Ascending aorta (tissue), 2 donors: ENCODE data around the gene MEIS2. TPM values are rescaled to one million over a fixed set of nuclear protein-coding genes. Genes with fewer than 3 reads are reported as not detected.

Experiments
- DNase-seq, 2 donors: peaks; one replicate each; pipeline ENCODE4 v3.0.0-alpha.2; 2019; ENCODE audit warnings: low spot score in 2 of 2
- H3K27ac ChIP-seq, 2 donors: fragments of 200-600 bp; sonication (generic); one replicate each; pipeline ENCODE4 v1.5.1; 2016 to 2017; ENCODE audit warnings: mild to moderate bottlenecking in 1 of 2
- H3K27me3 ChIP-seq: fragments of 200-600 bp; sonication (generic); one replicate; pipeline ENCODE4 v1.5.1; 2017
- H3K36me3 ChIP-seq, 2 donors: fragments of 200-600 bp; sonication (generic); one replicate each; pipeline ENCODE4 v1.5.1; 2016
- H3K4me1 ChIP-seq, 2 donors: fragments of 200-600 bp; sonication (generic); one replicate each; pipeline ENCODE4 v1.5.1; 2016 to 2017; ENCODE audit warnings: mild to moderate bottlenecking in 1 of 2
- H3K4me3 ChIP-seq, 2 donors: fragments of 200-600 bp; sonication (generic); one replicate each; pipeline ENCODE4 v1.5.1; 2016 to 2017; ENCODE audit warnings: mild to moderate bottlenecking in 1 of 2
- H3K9me3 ChIP-seq, 2 donors: fragments of 200-600 bp; sonication (generic); one replicate each; pipeline ENCODE4 v1.5.1; 2016
- intact Hi-C: fragments of 100-400 bp; cut with DNase I; formaldehyde crosslinking; loops from one replicate; pipeline ENCODE4 v1.15.1; 2023
- total RNA-seq: library from RNA; depleted of rRNA; stranded (reverse); fragments of >200 nt; gene quantifications from one replicate; pipeline ENCODE4 v1.1.0, GENCODE V29; 2016
- TF ChIP-seq, protein P1 (sequence below), 3 experiments: fragments of 200-600 bp in 2 of 3; fragments of 450-650 bp in 1 of 3; sonication (generic) in 2 of 3; IDR thresholded peaks; one replicate each; pipeline ENCODE4 v1.5.1; 2016 to 2019; ENCODE audit warnings: antibody characterized with exemption in 3 of 3, mild to moderate bottlenecking in 1 of 3, moderate library complexity in 1 of 3

Gene MEIS2
- total RNA-seq, 1 donor from 2014 or later: 11.5 TPM

DNA sequence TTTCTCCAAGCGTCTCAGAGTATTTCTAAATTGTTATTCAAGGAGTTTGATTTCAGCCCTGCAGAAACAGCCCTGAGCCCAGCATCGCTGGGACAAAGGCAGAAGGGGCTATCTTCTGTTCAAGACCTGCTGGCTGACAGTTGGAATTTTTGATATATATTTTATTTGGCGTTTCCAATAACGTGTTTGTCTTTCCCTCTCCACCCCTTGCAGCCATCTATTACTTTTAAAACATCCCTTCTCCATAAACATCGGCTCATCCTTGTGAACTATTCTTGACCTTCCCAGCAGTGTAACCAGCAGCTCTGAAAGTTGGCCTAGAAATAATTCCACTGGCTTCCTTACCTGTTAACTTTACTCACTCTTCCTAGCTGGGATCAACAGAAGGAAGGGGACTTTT lies 5.5 kb upstream of the MEIS2 start:
- H3K27me3 ChIP-seq: no peaks in the 10 kb centered on the region
- TF ChIP-seq, protein P1, sequence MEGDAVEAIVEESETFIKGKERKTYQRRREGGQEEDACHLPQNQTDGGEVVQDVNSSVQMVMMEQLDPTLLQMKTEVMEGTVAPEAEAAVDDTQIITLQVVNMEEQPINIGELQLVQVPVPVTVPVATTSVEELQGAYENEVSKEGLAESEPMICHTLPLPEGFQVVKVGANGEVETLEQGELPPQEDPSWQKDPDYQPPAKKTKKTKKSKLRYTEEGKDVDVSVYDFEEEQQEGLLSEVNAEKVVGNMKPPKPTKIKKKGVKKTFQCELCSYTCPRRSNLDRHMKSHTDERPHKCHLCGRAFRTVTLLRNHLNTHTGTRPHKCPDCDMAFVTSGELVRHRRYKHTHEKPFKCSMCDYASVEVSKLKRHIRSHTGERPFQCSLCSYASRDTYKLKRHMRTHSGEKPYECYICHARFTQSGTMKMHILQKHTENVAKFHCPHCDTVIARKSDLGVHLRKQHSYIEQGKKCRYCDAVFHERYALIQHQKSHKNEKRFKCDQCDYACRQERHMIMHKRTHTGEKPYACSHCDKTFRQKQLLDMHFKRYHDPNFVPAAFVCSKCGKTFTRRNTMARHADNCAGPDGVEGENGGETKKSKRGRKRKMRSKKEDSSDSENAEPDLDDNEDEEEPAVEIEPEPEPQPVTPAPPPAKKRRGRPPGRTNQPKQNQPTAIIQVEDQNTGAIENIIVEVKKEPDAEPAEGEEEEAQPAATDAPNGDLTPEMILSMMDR (IDR thresholded peaks at IDR 0.05): no peak
- no peaks in the 10 kb centered on the region for H3K9me3 ChIP-seq
- no peak for DNase-seq
- intact Hi-C loops: loop anchor here (2.0 to 10.0 kb wide), 3 partner anchors 223 to 1351 kb away; no protein-coding TSS in a partner anchor
- peak overlapping the region in 1 of 2 donors; percentile 31 for H3K4me3 ChIP-seq
- peaks cover 0 to 6% of the 10 kb centered on the region in 2 donors for H3K4me1 ChIP-seq
- H3K36me3 ChIP-seq: no peaks in the 10 kb centered on the region
- H3K27ac ChIP-seq: no peak overlapping the region

DNA sequence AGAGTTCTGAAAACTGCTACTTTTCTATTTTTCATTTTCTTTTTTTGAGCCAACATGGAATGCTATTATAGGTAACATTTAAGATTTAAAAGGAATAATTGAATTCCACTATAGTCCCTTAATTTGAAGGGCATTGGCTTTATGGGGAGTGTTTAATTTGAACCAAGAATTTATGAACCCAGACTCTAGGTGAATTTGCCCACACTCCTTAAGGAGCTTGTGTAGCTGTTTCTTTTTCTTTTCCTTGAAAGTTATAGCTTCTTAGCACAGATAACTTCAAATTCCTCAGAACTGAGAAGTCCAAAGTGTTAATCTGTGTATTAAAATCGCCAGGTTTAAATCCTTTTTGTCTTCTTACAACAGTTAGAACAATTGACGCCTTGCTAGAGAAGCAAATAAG lies 4.7 kb upstream of the MEIS2 start:
- Histone ChIP-seq H3K4me3 (no peak overlapping the region), H3K27ac (no peak overlapping the region), H3K36me3 (no peaks in the 10 kb centered on the region), H3K4me1 (peaks cover 0 to 3% of the 10 kb centered on the region in 2 donors), H3K27me3 (no peaks in the 10 kb centered on the region), H3K9me3 (no peaks in the 10 kb centered on the region)
- intact Hi-C loops: loop anchor here (10.0 kb wide), 2 partner anchors 750 to 1350 kb away; no protein-coding TSS in a partner anchor
- no peak for DNase-seq
- TF ChIP-seq, protein P1 (IDR thresholded peaks at IDR 0.05): no peak

DNA sequence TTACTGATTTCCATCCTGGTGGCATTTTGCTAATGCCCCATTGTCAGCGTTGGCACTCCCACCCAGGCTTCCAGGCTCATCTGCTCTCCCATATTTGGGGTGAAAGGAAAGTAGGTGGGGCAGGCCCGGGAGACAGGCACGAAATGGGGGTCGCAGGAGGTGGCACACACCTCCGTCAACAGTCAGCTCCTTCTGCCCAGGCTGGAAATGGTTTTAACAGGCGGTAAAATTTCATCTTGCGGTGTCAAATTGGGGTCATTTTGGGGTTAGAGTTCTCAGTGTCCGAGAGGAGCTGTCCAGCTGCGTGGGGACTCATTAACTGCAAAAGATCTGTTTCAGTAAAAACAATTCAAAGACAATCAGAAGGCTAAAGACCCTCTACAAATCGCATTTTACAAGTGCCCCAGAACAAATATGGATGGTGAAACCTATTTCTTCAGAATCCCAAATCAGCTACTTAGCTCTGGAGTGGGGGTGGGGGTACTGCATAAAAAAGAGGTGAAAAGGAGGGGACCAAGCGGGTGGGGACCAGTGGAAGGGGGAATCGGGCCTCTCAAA lies 4.2 kb upstream of the MEIS2 start:
- intact Hi-C loops: loop anchor here (10.0 kb wide), 2 partner anchors 750 to 1350 kb away; no protein-coding TSS in a partner anchor
- H3K4me3 ChIP-seq: peak overlapping the region in 1 of 2 donors; percentile 66
- H3K9me3 ChIP-seq: no peaks in the 10 kb centered on the region
- TF ChIP-seq, protein P1 (IDR thresholded peaks at IDR 0.05): no peak
- peaks cover 0 to 3% of the 10 kb centered on the region in 2 donors for H3K4me1 ChIP-seq
- DNase-seq: no peak
- H3K27ac ChIP-seq: no peak overlapping the region
- H3K27me3 ChIP-seq: no peaks in the 10 kb centered on the region
- no peaks in the 10 kb centered on the region for H3K36me3 ChIP-seq

DNA sequence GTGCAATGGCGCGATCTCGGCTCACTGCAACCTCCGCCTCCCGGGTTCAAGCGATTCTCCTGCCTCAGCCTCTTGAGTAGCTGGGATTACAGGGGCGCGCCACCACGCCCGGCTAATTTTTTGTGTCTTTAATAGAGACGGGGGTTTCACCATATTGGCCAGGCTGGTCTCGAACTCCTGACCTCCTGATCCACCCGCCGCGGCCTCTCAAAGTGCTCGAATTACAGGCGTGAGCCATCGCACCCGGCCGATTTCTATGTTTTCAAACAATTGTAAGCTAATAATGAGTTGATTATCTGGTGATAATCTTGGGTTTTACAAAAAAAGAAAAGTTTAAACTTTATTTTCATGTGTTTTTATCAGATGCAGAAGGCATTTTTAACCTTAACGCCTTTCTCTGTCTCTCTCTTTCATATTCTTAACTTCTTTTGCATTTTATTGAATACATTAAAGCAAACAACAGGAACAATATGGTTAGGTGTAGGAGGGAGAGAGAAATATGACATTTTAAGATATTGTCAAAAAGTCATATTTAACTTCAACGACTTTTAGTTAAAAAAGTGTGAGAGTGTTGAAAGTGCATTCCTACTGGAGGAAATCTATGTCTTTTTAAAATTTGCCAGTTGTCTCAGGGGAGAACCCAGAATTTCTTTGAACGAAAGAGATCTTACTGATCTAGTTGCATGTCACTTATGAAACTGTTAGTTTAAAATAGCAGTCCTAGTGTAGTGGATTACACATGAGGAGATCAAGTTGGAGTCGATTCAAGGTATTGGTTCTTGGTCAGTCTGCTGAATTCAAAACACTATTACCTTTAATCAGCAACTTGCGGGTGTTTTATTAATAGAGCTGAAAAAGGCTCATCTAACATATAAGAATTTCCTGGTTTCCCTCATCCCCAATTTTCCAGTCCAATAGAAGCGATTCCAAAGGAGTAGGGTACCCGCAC lies 3.4 kb upstream of the MEIS2 start:
- intact Hi-C loops: loop anchor here (10.0 kb wide), 2 partner anchors 749 to 1349 kb away; no protein-coding TSS in a partner anchor
- TF ChIP-seq, protein P1 (IDR thresholded peaks at IDR 0.05): no peak
- Histone ChIP-seq H3K9me3 (no peaks in the 10 kb centered on the region), H3K36me3 (no peaks in the 10 kb centered on the region), H3K27ac (peak overlapping the region in 1 of 2 donors; percentile 28), H3K27me3 (no peaks in the 10 kb centered on the region), H3K4me1 (peaks cover 0 to 3% of the 10 kb centered on the region in 2 donors), H3K4me3 (peak overlapping the region; percentile 66 to 81)
- DNase-seq: no peak

DNA sequence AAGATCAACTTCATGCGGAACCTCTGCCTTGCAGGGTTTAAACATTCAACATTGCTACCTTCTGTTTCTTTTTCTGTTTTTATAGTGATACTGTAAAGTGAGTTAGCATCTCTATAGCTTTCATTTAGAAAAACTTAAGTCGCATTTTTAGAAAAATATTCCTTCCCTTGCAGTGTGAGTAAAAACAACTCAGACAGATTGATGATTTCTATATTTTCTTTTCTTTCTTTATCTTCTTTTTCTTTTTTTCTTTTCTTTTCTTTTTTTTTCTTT lies 2.8 kb upstream of the MEIS2 start:
- H3K4me3 ChIP-seq: peak overlapping the region; percentile 66 to 81
- no peaks in the 10 kb centered on the region for H3K9me3 ChIP-seq
- TF ChIP-seq, protein P1 (IDR thresholded peaks at IDR 0.05): no peak
- intact Hi-C loops: loop anchor here (10.0 kb wide), 2 partner anchors 748 to 1348 kb away; no protein-coding TSS in a partner anchor
- H3K36me3 ChIP-seq: no peaks in the 10 kb centered on the region
- no peak for DNase-seq
- H3K4me1 ChIP-seq: peaks cover 0 to 3% of the 10 kb centered on the region in 2 donors
- peak overlapping the region in 1 of 2 donors; percentile 28 for H3K27ac ChIP-seq
- no peaks in the 10 kb centered on the region for H3K27me3 ChIP-seq
